ENCODE results near the gene PAQR5.

DNA sequence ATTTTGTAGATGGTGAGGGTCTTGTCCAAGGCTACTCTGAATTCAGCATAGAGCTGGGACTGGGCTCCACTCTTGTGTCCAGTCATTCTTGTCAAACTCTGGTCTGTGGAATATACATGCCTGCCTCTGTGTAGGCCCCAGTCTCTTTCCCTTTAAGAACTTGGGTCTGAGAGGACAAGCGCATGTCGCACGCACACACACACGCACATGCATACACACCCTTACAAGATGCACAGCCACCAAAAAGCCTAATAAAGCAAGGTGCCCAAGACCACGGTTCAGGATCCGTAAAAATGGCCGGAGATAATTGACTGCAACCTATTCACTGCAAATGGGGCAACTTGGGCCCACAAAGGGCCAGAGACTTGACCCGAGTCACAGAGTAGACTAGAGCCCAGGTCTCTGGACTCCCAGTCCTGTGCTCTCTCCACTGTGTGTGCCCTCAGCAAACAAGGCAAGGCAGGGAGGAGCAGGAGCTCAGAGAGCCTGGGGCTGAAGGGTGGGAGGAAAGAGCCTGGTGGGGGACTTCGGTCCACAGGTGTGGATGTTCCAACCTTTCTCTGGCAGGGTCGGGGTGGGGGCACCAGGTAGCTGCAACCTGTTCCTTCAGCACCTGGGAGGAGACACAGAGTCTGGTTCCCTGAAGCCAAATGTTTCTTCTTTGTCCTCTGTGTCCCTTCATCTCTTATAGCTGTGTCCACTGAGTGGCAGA is 914 bp upstream of the PAQR5 start:
- TF ChIP-seq, protein P1, sequence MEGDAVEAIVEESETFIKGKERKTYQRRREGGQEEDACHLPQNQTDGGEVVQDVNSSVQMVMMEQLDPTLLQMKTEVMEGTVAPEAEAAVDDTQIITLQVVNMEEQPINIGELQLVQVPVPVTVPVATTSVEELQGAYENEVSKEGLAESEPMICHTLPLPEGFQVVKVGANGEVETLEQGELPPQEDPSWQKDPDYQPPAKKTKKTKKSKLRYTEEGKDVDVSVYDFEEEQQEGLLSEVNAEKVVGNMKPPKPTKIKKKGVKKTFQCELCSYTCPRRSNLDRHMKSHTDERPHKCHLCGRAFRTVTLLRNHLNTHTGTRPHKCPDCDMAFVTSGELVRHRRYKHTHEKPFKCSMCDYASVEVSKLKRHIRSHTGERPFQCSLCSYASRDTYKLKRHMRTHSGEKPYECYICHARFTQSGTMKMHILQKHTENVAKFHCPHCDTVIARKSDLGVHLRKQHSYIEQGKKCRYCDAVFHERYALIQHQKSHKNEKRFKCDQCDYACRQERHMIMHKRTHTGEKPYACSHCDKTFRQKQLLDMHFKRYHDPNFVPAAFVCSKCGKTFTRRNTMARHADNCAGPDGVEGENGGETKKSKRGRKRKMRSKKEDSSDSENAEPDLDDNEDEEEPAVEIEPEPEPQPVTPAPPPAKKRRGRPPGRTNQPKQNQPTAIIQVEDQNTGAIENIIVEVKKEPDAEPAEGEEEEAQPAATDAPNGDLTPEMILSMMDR (IDR thresholded peaks at IDR 0.05; ENCODE audit: low read depth, low read length) = no peak
- TF ChIP-seq MYC (IDR thresholded peaks at IDR 0.05; ENCODE audit: low read depth, low read length) = no peak

Data from NB4 (cell line).